HG02970 (cell line): ENCODE data around the gene ZNF236.

Source experiments
- ATAC-seq: cut with Tn5 transposase; IDR thresholded peaks from one replicate; pipeline ENCODE4 v1.9.1; 2021; ENCODE audit warnings: mild to moderate bottlenecking, moderate library complexity, moderate number of reproducible peaks; ENCODE audit not compliant: unreplicated experiment, low FRiP score

ZNF236 gene

DNA sequence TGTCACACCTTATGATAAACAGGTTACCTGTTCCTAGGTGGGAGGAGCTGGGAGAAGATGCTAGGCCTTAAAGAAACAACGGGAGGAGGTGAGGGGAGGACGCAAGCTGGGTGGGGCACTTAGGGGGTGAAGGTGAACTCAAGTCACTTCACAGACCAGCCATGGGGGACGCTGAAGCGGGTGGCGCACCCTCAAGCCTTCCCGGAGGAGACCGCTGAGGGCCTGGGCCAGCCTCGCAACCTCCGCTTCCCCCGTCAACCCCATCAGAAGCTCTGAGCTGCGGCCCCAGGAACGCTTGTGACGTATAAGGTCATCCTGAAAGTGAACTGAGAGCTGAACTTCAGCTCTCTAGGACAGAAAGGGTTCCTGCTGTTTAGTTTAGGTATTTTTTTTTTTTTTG lies 176.7 kb downstream of the ZNF236 start:
- ATAC-seq = no peak

DNA sequence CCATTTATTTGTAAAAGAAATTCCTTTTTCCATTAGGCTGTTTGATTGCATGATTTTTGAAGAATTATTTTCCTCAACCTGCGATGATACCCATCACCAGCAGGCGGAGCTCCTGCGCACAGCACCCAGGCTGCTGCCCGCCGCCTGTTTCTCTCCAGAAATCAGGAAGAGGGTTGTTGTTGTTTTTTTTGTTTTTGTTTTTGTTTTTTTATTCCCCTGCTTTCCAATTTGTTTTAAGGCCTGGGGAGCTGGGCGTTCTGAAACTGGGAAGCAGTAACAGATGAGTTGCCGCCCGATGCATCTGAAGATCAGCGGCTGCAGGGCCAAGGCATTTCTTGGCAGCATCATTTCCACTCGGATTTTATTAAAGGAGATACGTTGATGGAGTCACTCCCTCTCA lies 178.2 kb downstream of the ZNF236 start:
- no peak for ATAC-seq

- no peak for ATAC-seq
These were observed 178.7 kb downstream of the ZNF236 start for GRCh38 chr18:77001041-77001440.

- no peak for ATAC-seq
These were observed 179.6 kb downstream of the ZNF236 start for GRCh38 chr18:77001979-77002378.

- no peak for ATAC-seq
These were observed 180.1 kb downstream of the ZNF236 start for GRCh38 chr18:77002496-77002895.

DNA sequence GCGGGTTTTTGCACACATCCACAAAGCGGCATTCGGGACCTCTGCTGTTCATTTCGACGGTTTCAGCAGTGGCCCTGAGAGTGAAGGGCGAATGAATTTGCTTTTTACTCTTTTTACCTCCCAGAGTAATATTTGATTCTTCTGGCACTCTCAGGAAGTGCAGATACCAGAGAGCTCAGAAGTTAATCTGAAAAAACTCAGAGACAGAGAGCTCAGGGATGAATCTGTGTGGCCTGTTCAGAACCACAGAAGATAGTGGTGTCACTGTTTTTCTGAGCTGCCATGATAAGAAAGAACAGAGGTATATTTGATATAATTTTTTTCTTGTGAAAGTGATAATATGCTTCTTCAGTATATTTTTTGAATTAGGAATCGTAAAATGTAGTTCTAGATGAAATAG lies 181.0 kb downstream of the ZNF236 start:
- no peak for ATAC-seq

DNA sequence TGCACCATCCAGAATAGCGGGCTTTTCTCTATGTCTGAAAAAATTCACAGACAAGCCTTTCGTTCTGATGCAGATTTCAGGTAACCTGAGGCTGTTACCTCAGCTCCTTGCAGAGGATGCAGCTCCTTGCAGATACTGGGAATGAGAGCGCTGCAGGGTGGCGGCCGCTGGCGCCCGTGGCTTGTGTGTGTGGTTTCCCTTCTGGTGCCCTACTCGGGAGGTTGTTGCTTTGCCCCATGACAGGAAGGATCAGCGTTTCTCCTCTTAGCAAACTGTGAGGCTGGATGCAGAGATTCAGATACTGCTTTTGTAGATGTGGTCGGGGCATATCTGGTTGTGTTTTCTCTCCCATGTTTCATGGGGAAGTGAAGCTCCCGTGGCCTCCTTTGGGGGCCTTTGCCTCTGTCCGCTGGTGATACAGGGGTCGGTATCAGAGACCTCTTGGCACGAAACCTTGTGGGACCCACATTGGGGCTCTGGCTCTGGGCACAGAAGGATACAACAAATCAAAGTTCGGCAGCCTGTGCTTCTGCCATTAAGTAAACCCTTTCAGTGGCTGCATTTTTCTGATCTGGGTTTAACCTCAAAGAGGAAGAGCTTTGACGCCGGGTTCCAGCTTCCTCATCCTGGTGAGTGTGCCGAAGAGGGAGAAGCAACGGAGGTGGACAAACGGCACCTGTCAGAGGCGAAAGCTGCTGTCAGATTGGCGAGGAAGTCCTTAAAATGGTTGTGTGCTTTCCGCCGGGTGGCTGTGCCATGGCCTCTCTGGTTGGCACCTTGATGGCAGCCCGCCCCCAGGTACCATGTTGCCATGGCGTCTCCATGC lies 182.4 kb downstream of the ZNF236 start:
- no peak for ATAC-seq

DNA sequence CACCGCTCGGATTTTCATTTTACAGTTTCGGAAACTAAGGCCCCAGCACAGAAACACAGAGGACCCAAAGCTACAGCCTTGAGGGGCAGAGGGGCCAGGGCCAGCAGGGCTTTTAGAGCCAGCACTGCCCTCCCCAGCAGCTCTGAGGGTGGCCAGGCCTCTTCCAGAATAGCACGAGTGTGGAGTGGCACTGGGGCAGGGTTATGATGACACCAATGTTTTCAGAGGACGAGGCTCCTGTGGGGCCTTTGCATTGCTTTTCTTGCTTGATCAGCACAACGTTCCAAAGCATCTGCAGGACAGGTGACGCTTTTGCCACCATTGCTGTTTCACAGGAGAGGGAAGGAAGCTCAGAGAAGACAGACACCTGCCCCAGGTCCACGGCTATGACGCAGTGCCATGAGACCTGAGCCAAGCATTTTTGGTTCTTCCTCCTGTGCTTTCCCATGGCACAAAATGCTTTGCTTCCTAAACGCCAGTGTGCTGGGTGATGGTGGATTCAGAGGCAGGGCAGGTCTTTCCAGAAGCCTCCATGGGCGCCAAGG lies 183.4 kb downstream of the ZNF236 start:
- ATAC-seq = no peak

- ATAC-seq = no peak
These were observed 184.2 kb downstream of the ZNF236 start for GRCh38 chr18:77006305-77007175.

DNA sequence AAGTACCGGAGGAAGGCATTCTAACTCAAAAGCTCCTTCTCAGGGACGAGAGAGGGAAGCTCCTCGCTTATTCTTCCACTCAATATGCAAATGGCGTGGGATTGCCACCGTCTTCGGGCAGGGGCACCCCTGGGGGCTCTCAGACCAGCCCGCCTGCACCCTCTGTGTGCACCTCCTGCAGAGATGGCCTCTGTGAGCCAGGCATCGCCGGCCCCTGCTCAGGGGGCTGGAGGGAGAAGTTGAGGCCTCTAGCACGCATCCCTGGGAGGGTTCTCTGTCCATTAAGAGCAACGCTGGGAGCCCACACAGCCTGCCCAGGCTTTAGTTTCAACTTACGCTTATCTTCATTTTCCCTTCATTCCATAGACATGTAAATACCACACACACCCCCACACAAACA lies 184.9 kb downstream of the ZNF236 start:
- no peak for ATAC-seq

DNA sequence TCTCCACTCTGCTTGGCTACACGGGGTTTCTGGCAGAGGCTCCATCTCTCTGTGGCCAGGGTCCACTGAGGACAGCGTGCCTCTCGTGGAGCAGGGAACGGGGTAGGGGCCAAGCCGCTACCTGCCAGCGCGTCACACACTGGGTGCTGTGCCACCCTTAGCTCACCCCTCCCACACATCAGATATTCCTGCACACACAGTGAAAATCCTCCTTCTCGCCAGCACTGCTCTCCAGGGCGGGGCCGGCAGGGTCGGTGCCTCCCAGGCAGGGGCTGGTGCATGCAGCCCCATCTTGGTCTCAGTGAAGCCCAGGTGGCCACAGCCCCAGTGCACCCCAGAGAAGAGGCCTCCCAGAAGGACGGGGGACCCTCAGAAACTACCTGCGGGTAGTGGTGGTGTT lies 185.6 kb downstream of the ZNF236 start:
- no peak for ATAC-seq

- ATAC-seq = no peak
These were observed 186.4 kb downstream of the ZNF236 start for GRCh38 chr18:77008576-77009315.

- no peak for ATAC-seq
These were observed 187.3 kb downstream of the ZNF236 start for GRCh38 chr18:77009675-77010074.

- ATAC-seq = no peak
These were observed 189.8 kb downstream of the ZNF236 start for GRCh38 chr18:77012120-77012519.

GRCh38 chr18:77012806-77013541 lies 190.6 kb downstream of the ZNF236 start:
- no peak for ATAC-seq

- no peak for ATAC-seq
These were observed 191.6 kb downstream of the ZNF236 start for GRCh38 chr18:77013811-77014521.

DNA sequence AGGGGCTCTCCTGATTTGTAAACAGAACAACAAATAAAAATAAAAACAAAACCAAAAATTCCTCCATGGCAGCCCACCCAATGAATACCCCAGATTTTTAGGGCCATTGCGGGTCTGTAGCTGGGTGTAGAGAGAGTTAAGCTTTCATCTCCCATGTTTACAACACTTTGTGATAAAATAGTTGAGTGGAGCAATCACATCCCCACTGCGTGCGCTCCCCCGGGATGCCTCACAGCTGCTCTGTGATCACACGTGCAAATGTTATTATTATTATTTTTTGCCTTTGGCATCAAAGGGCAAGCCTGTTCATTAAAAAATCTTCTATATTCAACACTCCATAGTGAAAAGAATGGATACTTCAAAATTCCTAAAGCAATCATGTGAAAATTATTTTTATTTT lies 192.2 kb downstream of the ZNF236 start:
- no peak for ATAC-seq

DNA sequence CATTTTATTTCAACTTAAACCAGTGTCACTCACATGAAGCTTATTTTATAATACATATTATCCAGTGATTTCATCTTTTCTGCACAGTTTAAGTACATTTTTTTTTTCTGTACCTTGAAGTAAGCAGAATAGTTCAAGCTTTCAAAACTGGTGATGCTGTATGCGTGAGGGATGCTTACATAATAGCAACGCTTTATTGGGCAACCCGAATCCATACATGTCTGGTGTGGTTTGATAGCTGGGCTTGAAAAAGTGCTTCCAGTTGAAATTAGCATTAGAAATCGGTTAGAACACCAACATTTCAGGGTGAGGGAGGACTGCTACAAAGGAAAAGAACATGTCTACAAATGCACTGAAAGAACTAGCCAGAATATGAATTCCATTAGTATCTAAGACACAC lies 192.8 kb downstream of the ZNF236 start:
- no peak for ATAC-seq
